Skeletal muscle tissue (tissue), 4 donors: ENCODE data around the gene OGDH. TPM values are rescaled to one million over a fixed set of nuclear protein-coding genes. Genes with fewer than 3 reads are reported as not detected.
"Not testable (repeated sequence)": the region's sequence is repeated elsewhere in the genome, so short reads cannot be mapped to it uniquely, and the experiment has no call there.

Source experiments
- H3K27ac ChIP-seq: one replicate; pipeline ENCODE4 v1.7.0; 2013; ENCODE audit warnings: mild to moderate bottlenecking, low read depth, low read length, inconsistent platforms
- H3K27me3 ChIP-seq, 3 donors: one replicate each; pipeline ENCODE4 v1.7.0; 2013; ENCODE audit warnings: low read length in 3 of 3; ENCODE audit not compliant: control insufficient read depth in 3 of 3, insufficient read depth in 3 of 3
- H3K36me3 ChIP-seq, 3 donors: one replicate each; pipeline ENCODE4 v1.7.0; 2013; ENCODE audit warnings: low read length in 3 of 3; ENCODE audit not compliant: control insufficient read depth in 3 of 3, insufficient read depth in 3 of 3
- H3K4me1 ChIP-seq, 3 donors: one replicate each; pipeline ENCODE4 v1.7.0; 2013; ENCODE audit warnings: low read length in 3 of 3, mild to moderate bottlenecking in 3 of 3; ENCODE audit not compliant: control insufficient read depth in 3 of 3, insufficient read depth in 3 of 3
- H3K4me3 ChIP-seq, 3 donors: one replicate each; pipeline ENCODE4 v1.7.0; 2013; ENCODE audit warnings: low read length in 3 of 3
- H3K9ac ChIP-seq, 3 donors: one replicate each; pipeline ENCODE4 v1.7.0; 2013; ENCODE audit warnings: low read length in 3 of 3, mild to moderate bottlenecking in 3 of 3, moderate library complexity in 2 of 3, low read depth in 1 of 3
- H3K9me3 ChIP-seq, 3 donors: one replicate each; pipeline ENCODE4 v1.7.0; 2013; ENCODE audit warnings: low read length in 3 of 3; ENCODE audit not compliant: control insufficient read depth in 3 of 3
- total RNA-seq: library from RNA; depleted of rRNA; stranded (reverse); fragments of >200 nt; gene quantifications from one replicate; pipeline ENCODE4 v1.2.3, GENCODE V29; 2014
- donor health status: Osteomylitis.

The OGDH gene
- total RNA-seq, 1 donor from 2014 or later, result 70.5 TPM

DNA sequence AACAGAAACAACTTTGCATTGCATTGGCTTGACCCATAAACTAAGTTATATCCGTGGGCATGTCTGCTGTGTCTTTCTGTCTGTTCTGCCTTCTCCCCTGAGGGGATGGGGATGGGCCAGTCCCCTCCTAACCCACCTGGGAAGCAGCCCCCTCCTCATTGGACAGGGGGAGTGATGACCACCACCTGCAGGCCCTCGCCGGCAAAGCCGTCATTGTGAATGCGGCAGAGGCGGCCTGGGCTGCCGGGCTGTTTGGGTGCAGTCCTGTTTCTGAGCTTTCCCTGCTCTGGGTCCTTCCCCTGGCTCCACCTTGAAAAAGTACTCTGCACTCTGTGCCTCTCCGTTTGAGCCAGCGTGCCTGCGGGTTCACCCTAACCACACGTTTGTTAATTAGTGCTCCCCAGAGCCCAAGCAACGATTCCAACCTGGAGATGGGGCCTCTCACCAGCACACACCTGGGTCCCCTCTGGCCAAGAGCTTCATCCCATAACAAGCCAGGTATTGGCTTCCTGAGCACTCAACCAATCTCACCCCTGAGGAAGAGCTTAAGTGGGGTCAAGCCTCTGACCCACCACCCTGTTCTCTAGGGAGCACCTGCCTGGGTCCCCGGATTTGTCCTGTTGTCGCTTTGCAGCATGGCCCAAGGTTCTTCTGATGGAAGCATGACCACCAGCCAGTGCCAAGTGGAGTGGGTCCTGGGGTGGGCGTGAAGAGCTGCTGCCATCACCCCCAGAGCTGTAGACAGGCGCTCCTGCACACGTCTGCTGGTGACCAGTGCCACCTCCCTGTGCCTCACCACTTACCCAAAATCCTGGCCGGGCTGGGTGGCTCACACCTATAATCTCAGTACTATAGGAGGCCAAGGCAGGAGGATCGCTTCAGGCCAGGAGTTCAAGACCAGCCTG is 102.8 kb downstream of the OGDH start:
- H3K4me1 ChIP-seq, result peaks cover 5 to 11% (median 6%) of the 10 kb centered on the region in 3 donors
- peaks cover 26 to 30% (median 29%) of the 10 kb centered on the region in 3 donors for H3K36me3 ChIP-seq
- H3K27ac ChIP-seq, result no peak overlapping the region
- H3K27me3 ChIP-seq, result no peaks in the 10 kb centered on the region
- H3K4me3 ChIP-seq, result no peak overlapping the region
- no peak overlapping the region for H3K9ac ChIP-seq
- H3K9me3 ChIP-seq, result no peaks in the 10 kb centered on the region

DNA sequence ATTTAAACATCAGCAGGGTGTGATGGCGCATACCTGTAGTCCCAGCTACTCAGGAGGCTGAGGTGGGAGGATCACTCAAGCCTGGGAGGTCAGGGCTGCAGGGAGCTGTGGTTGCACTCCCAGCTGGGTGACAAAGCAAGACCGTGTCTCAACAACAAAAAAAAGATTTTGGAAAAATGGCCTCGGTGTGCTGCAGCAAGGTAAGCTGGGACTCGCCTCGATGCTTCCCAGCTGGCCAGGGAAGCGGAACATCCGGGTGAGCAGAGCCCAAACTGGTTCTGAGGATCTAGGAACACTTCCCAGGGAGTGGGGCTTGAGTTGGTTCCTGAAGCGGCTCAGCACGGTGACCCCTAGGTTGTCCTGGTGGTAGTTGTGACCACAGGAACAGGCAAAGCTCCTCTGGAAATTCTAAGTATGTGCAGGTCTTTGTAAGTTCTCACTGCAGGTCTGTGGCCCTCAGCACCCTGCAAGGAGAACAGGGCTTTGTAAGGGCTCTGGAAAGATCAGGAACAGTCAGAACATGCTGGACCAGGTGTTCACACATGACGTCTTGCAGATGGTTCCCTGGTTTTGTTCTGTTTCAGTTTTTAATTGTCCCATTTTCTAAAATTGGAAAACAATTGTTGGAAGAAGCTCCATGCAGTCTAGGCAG is 103.6 kb downstream of the OGDH start:
- Histone ChIP-seq H3K36me3 (peaks cover 26 to 30% (median 29%) of the 10 kb centered on the region in 3 donors), H3K27me3 (no peaks in the 10 kb centered on the region), H3K4me1 (peaks cover 5 to 11% (median 6%) of the 10 kb centered on the region in 3 donors), H3K9me3 (no peaks in the 10 kb centered on the region), H3K27ac (no peak overlapping the region), H3K4me3 (no peak overlapping the region), H3K9ac (no peak overlapping the region)

DNA sequence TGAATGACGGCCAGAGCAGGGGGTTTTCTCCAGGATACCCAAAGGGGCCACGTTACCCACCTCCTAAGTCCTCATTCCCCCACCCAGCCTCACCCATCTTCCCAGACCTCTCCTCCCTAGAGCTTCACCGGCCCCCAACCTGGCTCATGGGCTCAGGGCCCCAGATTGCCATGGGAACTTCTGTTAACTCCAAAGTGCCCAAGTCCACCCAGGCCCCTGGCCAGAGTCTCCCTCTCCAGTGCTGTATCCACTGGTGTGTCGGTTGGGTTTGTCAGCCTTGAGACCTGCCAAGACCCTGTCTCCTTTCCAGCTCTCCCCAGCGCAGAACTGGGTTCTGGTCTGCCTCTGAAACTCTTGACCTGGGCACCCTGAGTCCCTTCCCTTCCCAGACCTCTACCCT is 105.1 kb downstream of the OGDH start:
- Histone ChIP-seq H3K4me3 (no peak overlapping the region), H3K27ac (no peak overlapping the region), H3K36me3 (peaks cover 26 to 29% (median 26%) of the 10 kb centered on the region in 3 donors), H3K27me3 (no peaks in the 10 kb centered on the region), H3K9ac (no peak overlapping the region), H3K4me1 (peaks cover 5 to 11% (median 6%) of the 10 kb centered on the region in 3 donors), H3K9me3 (no peaks in the 10 kb centered on the region)

DNA sequence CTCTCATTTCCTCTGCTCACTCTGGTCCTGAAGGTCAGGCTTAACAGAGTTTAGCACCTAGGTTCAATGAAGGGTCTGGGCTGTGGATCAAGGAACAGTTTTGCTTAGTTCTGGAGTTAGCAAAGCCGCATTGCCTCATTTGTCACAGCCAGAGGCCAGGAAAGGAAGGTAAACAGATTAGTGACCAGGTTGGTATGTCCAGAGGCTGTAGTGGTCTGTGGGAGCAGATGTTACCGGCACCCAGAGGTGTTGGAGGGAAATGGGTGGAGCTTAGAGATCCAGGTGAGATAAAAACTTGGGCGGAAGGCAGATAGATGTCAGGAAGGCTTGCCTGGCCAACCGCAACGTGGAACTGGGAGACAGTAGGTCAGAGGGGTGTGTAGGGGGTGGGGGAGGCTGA is 105.6 kb downstream of the OGDH start:
- Histone ChIP-seq H3K4me1 (peaks cover 3 to 6% (median 5%) of the 10 kb centered on the region in 3 donors), H3K9me3 (no peaks in the 10 kb centered on the region), H3K4me3 (no peak overlapping the region), H3K27ac (no peak overlapping the region), H3K27me3 (no peaks in the 10 kb centered on the region), H3K36me3 (peaks cover 23 to 26% (median 25%) of the 10 kb centered on the region in 3 donors), H3K9ac (no peak overlapping the region)

DNA sequence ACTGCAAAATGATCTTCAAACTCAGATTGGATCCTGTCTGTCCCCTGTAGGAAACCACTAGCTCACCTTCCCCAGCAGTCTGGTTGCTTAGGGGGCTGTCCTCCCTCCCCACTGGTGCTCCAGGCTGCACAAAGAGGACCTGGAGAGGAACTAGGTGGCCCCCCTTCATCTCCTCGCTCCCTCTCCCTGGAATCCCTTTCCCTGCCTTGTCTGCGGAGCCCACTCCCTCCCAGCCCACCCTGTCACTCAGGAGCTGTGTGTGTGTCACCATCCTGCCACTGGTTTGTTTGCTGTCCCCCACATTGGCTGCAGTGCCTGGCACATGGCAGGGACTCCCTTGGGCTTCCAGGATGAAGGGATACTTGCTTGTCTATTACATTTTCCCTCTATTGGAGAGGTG is 106.7 kb downstream of the OGDH start:
- Histone ChIP-seq H3K27ac (no peak overlapping the region), H3K9ac (no peak overlapping the region), H3K4me3 (no peak overlapping the region), H3K27me3 (no peaks in the 10 kb centered on the region), H3K9me3 (no peaks in the 10 kb centered on the region), H3K36me3 (peaks cover 12 to 15% (median 14%) of the 10 kb centered on the region in 3 donors), H3K4me1 (peaks cover 0 to 5% (median 0%) of the 10 kb centered on the region in 3 donors)

DNA sequence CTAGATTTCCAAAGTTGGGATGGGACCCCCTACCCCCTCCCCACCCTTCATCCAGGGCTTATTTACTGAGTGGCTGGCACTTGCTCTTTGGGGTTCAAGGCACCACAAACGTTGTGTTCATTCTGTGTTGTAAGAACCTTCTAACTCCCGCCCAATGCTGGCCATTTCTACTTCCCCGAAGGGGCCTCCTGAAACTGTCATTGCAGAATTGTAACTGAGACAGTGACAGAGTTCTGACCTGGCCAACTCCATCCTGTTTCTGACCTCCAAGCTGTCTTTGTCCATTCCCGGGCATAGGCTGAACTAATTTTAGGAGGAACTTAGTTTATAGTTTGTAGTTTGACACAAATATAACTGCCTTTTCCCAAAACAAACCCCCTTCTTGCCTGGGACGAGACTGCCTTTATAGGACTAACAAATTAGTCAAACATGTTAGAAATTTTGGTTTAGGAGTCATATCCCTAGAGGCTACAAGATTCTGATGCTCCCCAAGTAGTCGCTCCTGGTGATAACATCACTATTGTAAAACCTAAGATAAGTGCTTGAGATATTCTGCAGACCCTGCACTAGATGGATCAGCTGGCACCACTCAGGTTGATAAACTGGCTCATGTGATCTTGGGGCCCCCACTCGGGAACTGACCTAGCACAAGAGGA is 107.4 kb downstream of the OGDH start:
- Histone ChIP-seq H3K9ac (no peak overlapping the region), H3K4me1 (peaks cover 0 to 5% (median 0%) of the 10 kb centered on the region in 3 donors), H3K4me3 (no peak overlapping the region), H3K36me3 (peaks cover 8 to 9% (median 8%) of the 10 kb centered on the region in 3 donors), H3K27ac (no peak overlapping the region), H3K27me3 (no peaks in the 10 kb centered on the region), H3K9me3 (no peaks in the 10 kb centered on the region)

DNA sequence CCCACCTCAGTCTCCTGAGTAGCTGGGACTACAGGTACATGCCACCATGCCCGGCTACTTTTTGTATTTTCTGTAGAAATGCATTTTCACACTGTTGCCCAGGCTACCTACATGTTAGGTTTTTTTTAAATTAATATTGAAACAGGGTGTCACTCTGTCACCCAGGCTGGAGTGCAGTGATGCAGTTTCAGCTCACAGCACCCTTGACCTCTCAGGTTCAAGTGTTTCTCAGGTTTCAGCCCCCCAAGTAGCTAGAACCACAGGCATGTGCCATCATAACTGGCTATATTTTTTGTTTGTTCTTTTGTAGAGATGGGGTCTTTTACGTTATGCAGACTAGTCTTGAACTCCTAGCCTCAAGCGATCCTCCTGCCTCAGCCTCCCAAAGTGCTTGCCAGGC is 109.8 kb downstream of the OGDH start:
- Histone ChIP-seq H3K4me3 (no peak overlapping the region), H3K9me3 (no peaks in the 10 kb centered on the region), H3K36me3 (no peaks in the 10 kb centered on the region), H3K9ac (no peak overlapping the region), H3K4me1 (peaks cover 0 to 5% (median 0%) of the 10 kb centered on the region in 3 donors), H3K27ac (no peak overlapping the region), H3K27me3 (no peaks in the 10 kb centered on the region)

DNA sequence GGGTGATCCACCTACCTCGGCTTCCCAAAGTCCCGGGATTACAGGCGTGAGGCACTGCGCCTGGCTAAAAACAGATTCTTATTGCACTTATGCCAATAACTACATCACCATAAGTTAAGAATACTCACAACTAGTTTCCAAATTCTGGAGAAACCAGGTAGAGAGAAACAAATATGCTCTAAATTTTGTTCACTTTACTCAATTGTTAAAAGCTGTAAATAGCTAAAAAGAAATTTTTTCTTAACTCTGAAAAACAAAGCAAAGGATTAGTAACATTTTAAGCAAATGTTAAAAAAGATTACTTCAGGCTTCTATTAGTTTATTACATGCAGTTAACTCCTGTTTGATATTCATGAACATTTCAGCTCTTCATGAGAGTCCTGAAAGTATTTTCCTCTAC is 113.9 kb downstream of the OGDH start:
- H3K9me3 ChIP-seq, result no peaks in the 10 kb centered on the region
- no peaks in the 10 kb centered on the region for H3K36me3 ChIP-seq
- H3K27ac ChIP-seq, result no peak overlapping the region

DNA sequence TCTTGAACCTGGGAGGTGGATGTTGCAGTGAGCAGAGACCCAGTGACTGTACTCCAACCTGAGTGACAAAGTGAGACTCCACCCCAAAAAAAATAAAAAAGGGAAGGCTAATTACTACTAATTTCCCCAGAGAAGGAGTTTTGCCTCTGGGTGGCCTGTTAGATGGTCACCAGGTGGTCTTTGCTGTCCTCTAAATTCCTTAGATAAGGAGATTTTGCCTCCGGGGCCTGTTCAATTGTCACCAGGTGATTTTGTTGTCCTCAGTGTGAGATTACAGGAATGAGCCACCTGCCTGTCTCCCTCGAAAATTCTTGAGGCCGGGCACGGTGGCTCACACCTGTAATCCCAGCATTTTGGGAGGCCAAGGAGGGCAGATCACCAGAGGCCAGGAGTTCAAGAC is 117.8 kb downstream of the OGDH start:
- no peak overlapping the region for H3K9ac ChIP-seq
- H3K4me1 ChIP-seq, result no peaks in the 10 kb centered on the region
- no peak overlapping the region for H3K4me3 ChIP-seq
- no peaks in the 10 kb centered on the region for H3K27me3 ChIP-seq
- H3K9me3 ChIP-seq, result no peaks in the 10 kb centered on the region
- no peaks in the 10 kb centered on the region for H3K36me3 ChIP-seq
- no peak overlapping the region for H3K27ac ChIP-seq

More for the DNA sequence above, 113.9 kb downstream of the OGDH start:
- Histone ChIP-seq H3K4me1 (no peaks in the 10 kb centered on the region), H3K4me3 (no peak overlapping the region), H3K9ac (no peak overlapping the region), H3K27me3 (no peaks in the 10 kb centered on the region)

DNA sequence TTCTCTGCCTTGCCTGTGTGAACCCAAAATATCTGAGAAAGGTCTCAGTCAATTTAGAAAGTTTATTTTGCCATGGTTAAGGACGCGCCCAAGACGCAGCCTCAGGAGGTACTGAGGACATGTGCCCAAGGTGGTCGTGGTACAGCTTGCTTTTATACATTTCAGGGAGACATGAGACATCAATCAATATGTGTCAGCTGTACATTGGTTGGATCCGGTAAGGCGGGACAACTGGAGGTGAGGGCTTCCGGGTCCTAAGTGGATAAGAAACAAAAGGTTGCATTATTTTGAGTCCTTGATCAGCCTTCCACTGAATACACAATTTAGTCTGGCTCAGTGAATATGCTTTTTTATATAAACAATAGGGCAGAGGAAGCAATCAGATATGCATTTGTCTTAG is 119.8 kb downstream of the OGDH start:
- H3K27me3 ChIP-seq, H3K27ac ChIP-seq, H3K9me3 ChIP-seq, H3K4me1 ChIP-seq, H3K9ac ChIP-seq, H3K4me3 ChIP-seq, H3K36me3 ChIP-seq: not testable (repeated sequence)
